Measurements from ENCODE around the gene MYH9. TPM values are rescaled to one million over a fixed set of nuclear protein-coding genes. Genes with fewer than 3 reads are reported as not detected.
"Not testable (repeated sequence)": the region's sequence is repeated elsewhere in the genome, so short reads cannot be mapped to it uniquely, and the experiment has no call there.

The MYH9 gene
- total RNA-seq, 1 donor from 2014 or later = 1,511 TPM

- DNase-seq (ENCODE audit: low read depth, low spot score) = no peak
Observed at GRCh38 chr22:36415415-36416168, 27.8 kb upstream of the MYH9 start.

- DNase-seq (ENCODE audit: low read depth, low spot score) = no peak
Observed at GRCh38 chr22:36413022-36413775, 25.4 kb upstream of the MYH9 start.

- DNase-seq (ENCODE audit: low read depth, low spot score) = no peak
Observed at GRCh38 chr22:36411589-36412258, 24.0 kb upstream of the MYH9 start.

- DNase-seq (ENCODE audit: low read depth, low spot score) = no peak
Observed at GRCh38 chr22:36409911-36410756, 22.4 kb upstream of the MYH9 start.

GRCh38 chr22:36409554-36409910 lies 21.8 kb upstream of the MYH9 start:
- not testable (repeated sequence) for DNase-seq (ENCODE audit: low read depth, low spot score)

GRCh38 chr22:36409056-36409455 lies 21.3 kb upstream of the MYH9 start:
- no peak for DNase-seq (ENCODE audit: low read depth, low spot score)

GRCh38 chr22:36406721-36407120 lies 19.0 kb upstream of the MYH9 start:
- DNase-seq (ENCODE audit: low read depth, low spot score) = no peak

GRCh38 chr22:36405671-36406538 lies 18.1 kb upstream of the MYH9 start:
- DNase-seq (ENCODE audit: low read depth, low spot score) = no peak

GRCh38 chr22:36405221-36405661 lies 17.5 kb upstream of the MYH9 start:
- DNase-seq (ENCODE audit: low read depth, low spot score) = no peak

- no peak for DNase-seq (ENCODE audit: low read depth, low spot score)
Observed at GRCh38 chr22:36404446-36404845, 16.7 kb upstream of the MYH9 start.

GRCh38 chr22:36399472-36399778 lies 11.7 kb upstream of the MYH9 start:
- DNase-seq (ENCODE audit: low read depth, low spot score) = no peak

- DNase-seq (ENCODE audit: low read depth, low spot score) = peak; percentile 80
Observed at GRCh38 chr22:36398601-36399471, 11.1 kb upstream of the MYH9 start.

- DNase-seq (ENCODE audit: low read depth, low spot score) = no peak
Observed at GRCh38 chr22:36397131-36398093, 9.6 kb upstream of the MYH9 start.

- DNase-seq (ENCODE audit: low read depth, low spot score) = no peak
Observed at GRCh38 chr22:36395915-36396314, 8.1 kb upstream of the MYH9 start.

- DNase-seq (ENCODE audit: low read depth, low spot score) = no peak
Observed at GRCh38 chr22:36395055-36395849, 7.5 kb upstream of the MYH9 start.

- DNase-seq (ENCODE audit: low read depth, low spot score) = no peak
Observed at GRCh38 chr22:36391638-36392037, 3.9 kb upstream of the MYH9 start.

- DNase-seq (ENCODE audit: low read depth, low spot score) = not testable (repeated sequence)
Observed at GRCh38 chr22:36389122-36389521, 1.4 kb upstream of the MYH9 start.

GRCh38 chr22:36387709-36387958 lies 133 bp downstream of the MYH9 start:
- DNase-seq (ENCODE audit: low read depth, low spot score) = no peak
